GM18505 (cell line): ENCODE results near the gene PCCB.
"Not testable (repeated sequence)": the region's sequence is repeated elsewhere in the genome, so short reads cannot be mapped to it uniquely, and the experiment has no call there.

Source experiments
- ATAC-seq: cut with Tn5 transposase; IDR thresholded peaks from one replicate; pipeline ENCODE4 v1.9.1; 2021; ENCODE audit not compliant: unreplicated experiment
- POLR2A ChIP-seq: IDR thresholded peaks from 4 replicates; pipeline ENCODE4 v1.6.1; 2011; ENCODE audit warnings: borderline replicate concordance; ENCODE audit not compliant: insufficient read depth, insufficient read length; ENCODE audit errors: extremely low read depth

PCCB gene

DNA sequence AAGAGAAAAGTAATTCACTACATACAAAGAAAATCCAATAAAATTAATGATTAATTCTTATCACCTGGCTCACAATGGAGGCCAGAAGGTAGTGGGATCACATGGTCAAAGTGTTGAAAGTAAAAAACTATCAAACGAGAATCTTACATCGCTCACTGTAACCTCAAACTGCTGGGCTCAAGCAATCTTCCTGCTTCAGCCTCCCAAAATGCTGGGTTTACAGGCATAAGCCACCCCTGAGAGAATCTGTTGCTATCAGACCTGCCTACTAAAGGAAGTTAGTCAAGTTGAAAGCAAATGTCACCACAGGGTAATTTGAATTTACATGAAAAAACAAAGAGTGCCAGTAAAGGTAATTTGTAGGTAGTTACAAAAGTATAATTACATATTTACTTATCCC is 103.3 kb downstream of the PCCB start:
- no peak for TF ChIP-seq POLR2A
- no peak for ATAC-seq

DNA sequence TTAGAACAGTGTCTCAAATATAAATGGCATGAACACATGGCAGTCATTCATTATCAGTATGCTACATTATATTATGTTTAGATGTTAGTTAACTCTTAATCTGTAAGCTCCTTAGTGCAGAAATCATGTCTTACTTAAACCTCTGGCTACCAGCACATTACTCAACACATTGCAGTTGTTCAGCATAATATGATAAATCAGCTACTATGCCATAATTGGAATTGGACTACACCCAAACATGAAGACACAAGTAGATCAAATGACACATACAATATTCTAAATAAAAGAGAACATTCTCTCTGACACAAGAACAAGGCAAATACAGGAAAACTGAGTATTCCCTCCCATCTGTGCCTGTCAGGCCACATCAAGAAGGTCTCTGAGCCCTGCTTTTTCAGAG is 116.1 kb downstream of the PCCB start:
- no peak for ATAC-seq
- no peak for TF ChIP-seq POLR2A

GRCh38 chr3:136375800-136376199 is 125.7 kb downstream of the PCCB start:
- ATAC-seq = not testable (repeated sequence)

- no peak for TF ChIP-seq POLR2A
- ATAC-seq = no peak
Measured at GRCh38 chr3:136377508-136377907, 127.4 kb downstream of the PCCB start.

- no peak for ATAC-seq
- TF ChIP-seq POLR2A = no peak
Measured at GRCh38 chr3:136378011-136378410, 127.9 kb downstream of the PCCB start.
